C4-2B (cell line): Measurements from ENCODE around the gene IFT122.

Experiments
- CTCF ChIP-seq: fragments of 450-650 bp; conservative IDR thresholded peaks from 2 replicates; pipeline ENCODE4 v1.5.1; 2017; ENCODE audit warnings: mild to moderate bottlenecking
- ZFX ChIP-seq: fragments of 450-650 bp; IDR thresholded peaks from 2 replicates; pipeline ENCODE4 v1.6.1; 2017

- TF ChIP-seq CTCF (no peak), ZFX (no peak)
Measured at GRCh38 chr3:129428376-129429079, 11.5 kb upstream of the IFT122 start, which contains the start of gene EFCAB12.
